GM12891 (cell line): ENCODE data around the gene LCN10.
"Not testable (repeated sequence)": the region's sequence is repeated elsewhere in the genome, so short reads cannot be mapped to it uniquely, and the experiment has no call there.

Source experiments
- DNase-seq: peaks from one replicate; pipeline ENCODE4 v3.0.0; 2011; ENCODE audit warnings: low spot score; ENCODE audit not compliant: insufficient read length
- FAIRE-seq: peaks from 2 replicates; lab custom pipeline; 2011; peaks lifted over from hg19 to GRCh38; lab: Jason Lieb, UNC
- PAX5 ChIP-seq: IDR thresholded peaks from 2 replicates; pipeline ENCODE4 v1.6.1; 2011; ENCODE audit warnings: low read length, moderate library complexity, mild to moderate bottlenecking; ENCODE audit not compliant: insufficient read depth, severe bottlenecking
- POLR2A ChIP-seq: IDR thresholded peaks from 2 replicates; pipeline ENCODE4 v1.6.1; 2011; ENCODE audit warnings: low read depth, low read length, control low read depth
- POLR2AphosphoS5 ChIP-seq: IDR thresholded peaks from 2 replicates; pipeline ENCODE4 v1.6.1; 2011; ENCODE audit warnings: low read depth, low read length, control low read depth
- POU2F2 ChIP-seq: IDR thresholded peaks from 2 replicates; pipeline ENCODE4 v1.6.1; 2011; ENCODE audit warnings: low read depth, mild to moderate bottlenecking, control low read depth, low read length, moderate library complexity
- SPI1 ChIP-seq: IDR thresholded peaks from 2 replicates; pipeline ENCODE4 v1.6.1; 2011; ENCODE audit warnings: low read depth, low read length, control low read depth
- TAF1 ChIP-seq: IDR thresholded peaks from 2 replicates; pipeline ENCODE4 v1.6.1; 2011; ENCODE audit warnings: low read depth, low read length, control low read depth

Gene LCN10

GRCh38 chr9:136711751-136712689 lies 30.7 kb downstream of the LCN10 start, which contains the start of gene DIPK1B:
Gene DIPK1B (plus strand): TSS chr9:136712572. CDS start chr9:136712666, 94 bp downstream.
- TF ChIP-seq POU2F2 (no peak), TAF1 (no peak), POLR2AphosphoS5 (no peak), POLR2A (no peak), SPI1 (no peak), PAX5 (no peak)
- no peak for DNase-seq
- FAIRE-seq: no peak

GRCh38 chr9:136711219-136711648 lies 31.5 kb downstream of the LCN10 start:
- not testable (repeated sequence) for FAIRE-seq, DNase-seq

- DNase-seq (no peak), FAIRE-seq (no peak)
- TF ChIP-seq PAX5 (no peak), POU2F2 (no peak), POLR2A (no peak), TAF1 (no peak), POLR2AphosphoS5 (no peak)
Observed at GRCh38 chr9:136710543-136710942, 32.2 kb downstream of the LCN10 start.

GRCh38 chr9:136709454-136710109 lies 33.2 kb downstream of the LCN10 start:
- FAIRE-seq (no peak), DNase-seq (no peak)
- no peak for TF ChIP-seq TAF1
- TF ChIP-seq PAX5: no peak
- TF ChIP-seq SPI1: no peak
- TF ChIP-seq POLR2A: no peak
- no peak for TF ChIP-seq POU2F2
- no peak for TF ChIP-seq POLR2AphosphoS5

- FAIRE-seq: no peak
- DNase-seq: no peak
- TF ChIP-seq POU2F2 (no peak), TAF1 (no peak), POLR2AphosphoS5 (no peak), PAX5 (no peak), SPI1 (no peak), POLR2A (no peak)
Observed at GRCh38 chr9:136707849-136708517, 34.8 kb downstream of the LCN10 start.

GRCh38 chr9:136707011-136707410 lies 35.7 kb downstream of the LCN10 start:
- TF ChIP-seq POLR2AphosphoS5 (no peak), POLR2A (no peak), PAX5 (no peak), POU2F2 (no peak), TAF1 (no peak), SPI1 (no peak)
- DNase-seq: no peak
- FAIRE-seq: no peak

- DNase-seq (no peak), FAIRE-seq (no peak)
- TF ChIP-seq SPI1 (no peak), POU2F2 (no peak), POLR2A (no peak), POLR2AphosphoS5 (no peak), PAX5 (no peak)
Observed at GRCh38 chr9:136705564-136705963, 37.2 kb downstream of the LCN10 start.

- not testable (repeated sequence) for FAIRE-seq, DNase-seq
Observed at GRCh38 chr9:136704741-136705140, 38.0 kb downstream of the LCN10 start.

- peak; percentile 80 for FAIRE-seq
- no peak for DNase-seq
- TF ChIP-seq POLR2AphosphoS5: no peak
- peak; percentile 26; the same call in 1 of the 2 replicates for TF ChIP-seq SPI1
- no peak for TF ChIP-seq PAX5
Observed at GRCh38 chr9:136703276-136703860, 39.4 kb downstream of the LCN10 start.

- no peak for FAIRE-seq
Observed at GRCh38 chr9:136701668-136702053, 41.1 kb downstream of the LCN10 start.

More at GRCh38 chr9:136701668-136702053, 41.1 kb downstream of the LCN10 start:
- no peak for TF ChIP-seq POLR2AphosphoS5
- TF ChIP-seq SPI1: no peak
- no peak for TF ChIP-seq TAF1
- no peak for TF ChIP-seq POU2F2
- no peak for TF ChIP-seq PAX5
- TF ChIP-seq POLR2A: no peak
- no peak for DNase-seq
